Kidney (tissue), 14 donors: ENCODE measurements around the gene THOC6. TPM values are rescaled to one million over a fixed set of nuclear protein-coding genes. Genes with fewer than 3 reads are reported as not detected.

ENCODE experiments used
- DNase-seq, 5 donors: peaks; one replicate each; pipeline ENCODE4 v3.0.0-alpha.2; 2013 to 2020
- FAIRE-seq: peaks from 2 replicates; lab custom pipeline; 2012; peaks lifted over from hg19 to GRCh38; lab: Jason Lieb, UNC
- H3K27ac ChIP-seq, 2 donors: one replicate each; pipeline ENCODE4 v1.7.0; 2013; ENCODE audit warnings: low read depth in 2 of 2, low read length in 2 of 2, inconsistent platforms in 1 of 2
- H3K27me3 ChIP-seq: one replicate; pipeline ENCODE4 v1.7.1; 2013; ENCODE audit warnings: low read length, inconsistent platforms; ENCODE audit not compliant: control insufficient read depth, insufficient read depth
- H3K36me3 ChIP-seq, 3 donors: one replicate each; pipeline versions ENCODE4 v1.7.0 to v1.7.1; 2013; ENCODE audit warnings: low read length in 3 of 3, control low read depth in 1 of 3, inconsistent platforms in 1 of 3; ENCODE audit not compliant: insufficient read depth in 3 of 3, control insufficient read depth in 2 of 3
- H3K4me1 ChIP-seq, 3 donors: one replicate each; pipeline versions ENCODE4 v1.7.0 to v1.7.1; 2013; ENCODE audit warnings: low read length in 3 of 3, inconsistent platforms in 1 of 3, low read depth in 1 of 3; ENCODE audit not compliant: control insufficient read depth in 2 of 3, insufficient read depth in 2 of 3
- H3K4me3 ChIP-seq, 3 donors: one replicate each; pipeline versions ENCODE4 v1.7.0 to v1.8.1; 2013; ENCODE audit warnings: low read length in 3 of 3, control low read depth in 1 of 3, inconsistent platforms in 1 of 3
- H3K9ac ChIP-seq, 3 donors: one replicate each; pipeline versions ENCODE4 v1.7.0 to v1.7.1; 2013; ENCODE audit warnings: low read length in 3 of 3, control low read depth in 1 of 3, inconsistent platforms in 1 of 3
- H3K9me3 ChIP-seq, 3 donors: one replicate each; pipeline versions ENCODE4 v1.7.0 to v1.7.1; 2013; ENCODE audit warnings: low read length in 3 of 3, control low read depth in 1 of 3, inconsistent platforms in 1 of 3; ENCODE audit not compliant: control insufficient read depth in 2 of 3, insufficient read depth in 1 of 3
- CTCF ChIP-seq: IDR thresholded peaks from 3 replicates; pipeline ENCODE4 v1.5.1; 2012; ENCODE audit warnings: mild to moderate bottlenecking, moderate library complexity, borderline replicate concordance; ENCODE audit not compliant: insufficient read depth; ENCODE audit errors: extremely low read depth
- intact Hi-C: fragments of 100-400 bp; cut with DNase I; formaldehyde crosslinking; loops from one replicate; pipeline ENCODE4 v1.11.1; 2022
- polyA plus RNA-seq: library from polyadenylated mRNA; stranded (reverse); fragments of 350-450 nt; fragmentation: Illumina TruSeq; extraction: RNeasy Lipid Tissue Mini Kit (QIAGEN cat#74804); gene quantifications from one replicate; pipeline ENCODE4 v1.2.3, GENCODE V29; 2014; ENCODE audit warnings: low read depth, low replicate concordance; ENCODE audit not compliant: insufficient read depth
- total RNA-seq: library from RNA; stranded (reverse); fragmentation: NEBNext Ultra II Directional; extraction: Animal tissue kit (Norgen Biotek cat#: 25700); gene quantifications from one replicate; pipeline ENCODE4 v1.2.1, GENCODE V29; 2021
- donor health status: control.
- donor health status: control.
- donor health status: control.
- donor health status: control.
- donor health status: control.
- donor health status: DM: yes; HTN: yes; CAD: no.
- donor health status: Normal renal cell carcinoma (clear cell type).

THOC6 gene
- total and polyA plus RNA-seq, 2 donors from 2014 or later = 21.2 to 26.1 TPM

GRCh38 chr16:3022684-3023414, 986 bp upstream of the THOC6 start:
- intact Hi-C loops = no loop called here

GRCh38 chr16:3023415-3023668, 493 bp upstream of the THOC6 start:
- H3K9me3 ChIP-seq = no peaks in the 10 kb centered on the region
- peak overlapping the region in 2 of 3 donors; percentile 24 to 89 for H3K9ac ChIP-seq
- no peak for DNase-seq
- peak overlapping the region; percentile 49 to 90 (median 67) for H3K4me3 ChIP-seq
- peaks cover 2 to 5% (median 3%) of the 10 kb centered on the region in 3 donors for H3K36me3 ChIP-seq
- H3K27me3 ChIP-seq = peaks cover 2% of the 10 kb centered on the region
- peaks cover 0 to 23% (median 16%) of the 10 kb centered on the region in 3 donors for H3K4me1 ChIP-seq
- no peak for FAIRE-seq
- no peak for TF ChIP-seq CTCF
- intact Hi-C loops = no loop called here
- peak overlapping the region; percentile 98 for H3K27ac ChIP-seq

More at GRCh38 chr16:3022684-3023414, 986 bp upstream of the THOC6 start:
- Histone ChIP-seq H3K36me3 (peaks cover 2 to 5% (median 3%) of the 10 kb centered on the region in 3 donors), H3K27ac (peak overlapping the region; percentile 98), H3K4me1 (peaks cover 0 to 23% (median 19%) of the 10 kb centered on the region in 3 donors), H3K9me3 (no peaks in the 10 kb centered on the region), H3K27me3 (peaks cover 4% of the 10 kb centered on the region), H3K9ac (peak overlapping the region in 2 of 3 donors; percentile 43 to 89), H3K4me3 (peak overlapping the region; percentile 17 to 90 (median 67))
- FAIRE-seq (no peak), DNase-seq (peak in 1 of 5 donors; percentile 77)
- TF ChIP-seq CTCF = no peak

- H3K27ac ChIP-seq = no peak overlapping the region
- no peaks in the 10 kb centered on the region for H3K9me3 ChIP-seq
- H3K4me3 ChIP-seq = no peak overlapping the region
- peaks cover 14% of the 10 kb centered on the region for H3K27me3 ChIP-seq
- H3K36me3 ChIP-seq = peaks cover 2 to 5% (median 3%) of the 10 kb centered on the region in 3 donors
- FAIRE-seq (no peak), DNase-seq (no peak)
- no peak overlapping the region for H3K9ac ChIP-seq
- H3K4me1 ChIP-seq = peaks cover 0 to 23% (median 18%) of the 10 kb centered on the region in 3 donors
- no peak for TF ChIP-seq CTCF
- intact Hi-C loops = no loop called here
Measured at GRCh38 chr16:3025032-3026002, 1.5 kb downstream of the THOC6 start.
